ENCODE measurements around the gene PSORS1C2.

Gene PSORS1C2

GRCh38 chr6:31125586-31126363 is 13.1 kb downstream of the PSORS1C2 start:
- Histone ChIP-seq H3K4me1 (ENCODE audit: control insufficient read depth, insufficient read depth, low read length) (peaks cover 5% of the 10 kb centered on the region), H3K9me3 (ENCODE audit: control insufficient read depth, insufficient read depth, low read length) (no peaks in the 10 kb centered on the region), H3K4me3 (ENCODE audit: low read length) (no peak overlapping the region), H3K27me3 (ENCODE audit: control insufficient read depth, insufficient read depth, low read length) (no peaks in the 10 kb centered on the region), H3K27ac (ENCODE audit: low read length) (no peak overlapping the region), H3K36me3 (ENCODE audit: control insufficient read depth, insufficient read depth, low read length) (no peaks in the 10 kb centered on the region)
- DNase-seq (ENCODE audit: low read depth, low spot score): no peak
- WGBS (ENCODE audit: insufficient coverage, insufficient read length): no CpG with 5 or more reads among the region's 12 CpGs

- no CpG with 5 or more reads among the region's 8 CpGs for WGBS (ENCODE audit: insufficient coverage, insufficient read length)
- no peak for DNase-seq (ENCODE audit: low read depth, low spot score)
- no peaks in the 10 kb centered on the region for H3K27me3 ChIP-seq (ENCODE audit: control insufficient read depth, insufficient read depth, low read length)
Measured at GRCh38 chr6:31125162-31125561, 13.7 kb downstream of the PSORS1C2 start.

GRCh38 chr6:31122791-31123706 is 15.8 kb downstream of the PSORS1C2 start:
- H3K4me1 ChIP-seq (ENCODE audit: control insufficient read depth, insufficient read depth, low read length): peaks cover 5% of the 10 kb centered on the region
- no peaks in the 10 kb centered on the region for H3K36me3 ChIP-seq (ENCODE audit: control insufficient read depth, insufficient read depth, low read length)
- no peak for DNase-seq (ENCODE audit: low read depth, low spot score)
- no peak overlapping the region for H3K27ac ChIP-seq (ENCODE audit: low read length)
- no peak overlapping the region for H3K4me3 ChIP-seq (ENCODE audit: low read length)
- WGBS (ENCODE audit: insufficient coverage, insufficient read length): no CpG with 5 or more reads among the region's 16 CpGs
- no peaks in the 10 kb centered on the region for H3K27me3 ChIP-seq (ENCODE audit: control insufficient read depth, insufficient read depth, low read length)
- no peaks in the 10 kb centered on the region for H3K9me3 ChIP-seq (ENCODE audit: control insufficient read depth, insufficient read depth, low read length)

More at GRCh38 chr6:31125162-31125561, 13.7 kb downstream of the PSORS1C2 start:
- Histone ChIP-seq H3K9me3 (ENCODE audit: control insufficient read depth, insufficient read depth, low read length) (no peaks in the 10 kb centered on the region), H3K4me3 (ENCODE audit: low read length) (no peak overlapping the region), H3K27ac (ENCODE audit: low read length) (no peak overlapping the region), H3K36me3 (ENCODE audit: control insufficient read depth, insufficient read depth, low read length) (no peaks in the 10 kb centered on the region), H3K4me1 (ENCODE audit: control insufficient read depth, insufficient read depth, low read length) (peaks cover 5% of the 10 kb centered on the region)

- DNase-seq (ENCODE audit: low read depth, low spot score): no peak
- Histone ChIP-seq H3K4me3 (ENCODE audit: low read length) (no peak overlapping the region), H3K27me3 (ENCODE audit: control insufficient read depth, insufficient read depth, low read length) (no peaks in the 10 kb centered on the region), H3K4me1 (ENCODE audit: control insufficient read depth, insufficient read depth, low read length) (peaks cover 3% of the 10 kb centered on the region), H3K27ac (ENCODE audit: low read length) (no peak overlapping the region), H3K9me3 (ENCODE audit: control insufficient read depth, insufficient read depth, low read length) (no peaks in the 10 kb centered on the region), H3K36me3 (ENCODE audit: control insufficient read depth, insufficient read depth, low read length) (no peaks in the 10 kb centered on the region)
- no CpG with 5 or more reads among the region's 12 CpGs for WGBS (ENCODE audit: insufficient coverage, insufficient read length)
Measured at GRCh38 chr6:31121131-31121790, 17.6 kb downstream of the PSORS1C2 start.

GRCh38 chr6:31120151-31120915 is 18.5 kb downstream of the PSORS1C2 start, which contains the start of gene CDSN:
TSS of gene CDSN (minus strand) at chr6:31120446. CDS start at chr6:31120419, 27 bp downstream.
- Histone ChIP-seq H3K27me3 (ENCODE audit: control insufficient read depth, insufficient read depth, low read length) (no peaks in the 10 kb centered on the region), H3K4me1 (ENCODE audit: control insufficient read depth, insufficient read depth, low read length) (peaks cover 3% of the 10 kb centered on the region), H3K4me3 (ENCODE audit: low read length) (no peak within 1 kb of the TSS), H3K36me3 (ENCODE audit: control insufficient read depth, insufficient read depth, low read length) (no peaks in the 10 kb centered on the region), H3K9me3 (ENCODE audit: control insufficient read depth, insufficient read depth, low read length) (no peaks in the 10 kb centered on the region), H3K27ac (ENCODE audit: low read length) (no peak within 1 kb of the TSS)
- no peak for DNase-seq (ENCODE audit: low read depth, low spot score)
- no CpG with 5 or more reads among the region's 26 CpGs for WGBS (ENCODE audit: insufficient coverage, insufficient read length)

- Histone ChIP-seq H3K36me3 (ENCODE audit: control insufficient read depth, insufficient read depth, low read length) (no peaks in the 10 kb centered on the region), H3K27ac (ENCODE audit: low read length) (no peak overlapping the region), H3K4me1 (ENCODE audit: control insufficient read depth, insufficient read depth, low read length) (peaks cover 5% of the 10 kb centered on the region), H3K4me3 (ENCODE audit: low read length) (no peak overlapping the region), H3K27me3 (ENCODE audit: control insufficient read depth, insufficient read depth, low read length) (no peaks in the 10 kb centered on the region), H3K9me3 (ENCODE audit: control insufficient read depth, insufficient read depth, low read length) (no peaks in the 10 kb centered on the region)
- WGBS (ENCODE audit: insufficient coverage, insufficient read length): no CpG with 5 or more reads among the region's 7 CpGs
- no peak for DNase-seq (ENCODE audit: low read depth, low spot score)
Measured at GRCh38 chr6:31118178-31118577, 20.7 kb downstream of the PSORS1C2 start.

GRCh38 chr6:31116661-31117385 is 22.0 kb downstream of the PSORS1C2 start:
- H3K27ac ChIP-seq (ENCODE audit: low read length): no peak overlapping the region
- H3K27me3 ChIP-seq (ENCODE audit: control insufficient read depth, insufficient read depth, low read length): no peaks in the 10 kb centered on the region
- no peak for DNase-seq (ENCODE audit: low read depth, low spot score)
- no CpG with 5 or more reads among the region's 19 CpGs for WGBS (ENCODE audit: insufficient coverage, insufficient read length)
- no peak overlapping the region for H3K4me3 ChIP-seq (ENCODE audit: low read length)
- H3K36me3 ChIP-seq (ENCODE audit: control insufficient read depth, insufficient read depth, low read length): no peaks in the 10 kb centered on the region
- H3K9me3 ChIP-seq (ENCODE audit: control insufficient read depth, insufficient read depth, low read length): no peaks in the 10 kb centered on the region
- H3K4me1 ChIP-seq (ENCODE audit: control insufficient read depth, insufficient read depth, low read length): peaks cover 5% of the 10 kb centered on the region

- Histone ChIP-seq H3K27me3 (ENCODE audit: control insufficient read depth, insufficient read depth, low read length) (no peaks in the 10 kb centered on the region), H3K27ac (ENCODE audit: low read length) (no peak overlapping the region), H3K36me3 (ENCODE audit: control insufficient read depth, insufficient read depth, low read length) (no peaks in the 10 kb centered on the region), H3K9me3 (ENCODE audit: control insufficient read depth, insufficient read depth, low read length) (no peaks in the 10 kb centered on the region), H3K4me1 (ENCODE audit: control insufficient read depth, insufficient read depth, low read length) (peaks cover 5% of the 10 kb centered on the region), H3K4me3 (ENCODE audit: low read length) (no peak overlapping the region)
- WGBS (ENCODE audit: insufficient coverage, insufficient read length): no CpG with 5 or more reads among the region's 12 CpGs
- DNase-seq (ENCODE audit: low read depth, low spot score): no peak
Measured at GRCh38 chr6:31115941-31116560, 22.8 kb downstream of the PSORS1C2 start.

Measured in iPS DF 6.9 (cell line).